Peyer's patch (tissue), 4 donors: ENCODE measurements around the gene LY6G6C.

Experiments
- CTCF ChIP-seq, 6 experiments: fragments of 450-650 bp in 4 of 6; fragments of 200-600 bp in 2 of 6; sonication (generic) in 1 of 6; IDR thresholded peaks; one replicate each; pipeline ENCODE4 v1.5.1; 2017 to 2019; ENCODE audit warnings: antibody characterized with exemption in 6 of 6, mild to moderate bottlenecking in 3 of 6, moderate library complexity in 1 of 6
- POLR2A ChIP-seq, 2 donors: fragments of 450-650 bp; IDR thresholded peaks; one replicate each; pipeline ENCODE4 v1.5.1; 2017; ENCODE audit warnings: antibody characterized with exemption in 2 of 2, mild to moderate bottlenecking in 2 of 2, moderate library complexity in 2 of 2

- TF ChIP-seq CTCF (IDR thresholded peaks at IDR 0.05) (no peak), POLR2A (IDR thresholded peaks at IDR 0.05) (no peak)
Measured at GRCh38 chr6:31740397-31741223, 19.1 kb upstream of the LY6G6C start.
